ENCODE results near the gene EPM2A. TPM values are rescaled to one million over a fixed set of nuclear protein-coding genes. Genes with fewer than 3 reads are reported as not detected.

EPM2A gene
- total and polyA plus RNA-seq, 2 donors (not counting 3 experiments of a cell fraction or from before 2014, with no cell fraction given), result 3.1 to 4.8 TPM

DNA sequence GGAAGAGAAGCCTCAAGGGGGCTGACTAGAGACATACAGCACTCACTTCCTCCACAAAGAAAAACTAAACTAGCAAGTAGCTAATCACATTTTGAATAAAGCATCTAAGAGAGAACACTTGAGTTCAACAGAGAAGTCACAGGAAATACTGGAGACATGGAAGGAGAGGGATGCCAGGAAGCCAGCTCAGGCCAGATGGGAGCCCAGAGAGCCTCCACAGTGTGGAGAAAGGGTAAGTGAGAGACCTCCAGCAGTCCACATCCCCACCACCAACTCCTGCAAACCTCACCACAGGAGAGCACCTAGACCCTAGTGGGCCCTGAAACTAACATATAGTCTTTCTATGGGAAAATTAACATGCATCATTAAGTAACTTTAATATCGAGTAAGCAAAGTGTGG is 79.2 kb downstream of the EPM2A start:
- ChIA-PET CTCF (interaction anchor here (0.6 to 4.2 kb wide), 8 partner anchors 13 to 49 kb away, joined by 3 to 17 read pairs (median 3); no protein-coding TSS in a partner anchor), POLR2A (no interaction called here)
- no peak overlapping the region for H3K4me2 ChIP-seq (ENCODE audit: insufficient read depth, low read length)
- no peak overlapping the region for H3K4me3 ChIP-seq (replicated peaks in 1 of 3; ENCODE audit: insufficient read depth in 1 of 3, low read depth in 1 of 3, low read length in 3 of 3)
- H3K9me3 ChIP-seq (replicated peaks; ENCODE audit: control insufficient read depth, insufficient read depth, low read length), result no peaks in the 10 kb centered on the region
- dilution Hi-C loops (cut with MboI; ENCODE audit: extremely low pct_ligation_motif_present, low sequenced_read_pairs) (no loop called here), intact Hi-C loops (cut with micrococcal nuclease) (no loop called here)
- peak; percentile 8 for DNase-seq (ENCODE audit: low read depth, low spot score)
- H3K27me3 ChIP-seq (ENCODE audit: control insufficient read depth in 2 of 2, insufficient read depth in 2 of 2, low read length in 2 of 2), result no peaks in the 10 kb centered on the region
- TF ChIP-seq, protein P1, sequence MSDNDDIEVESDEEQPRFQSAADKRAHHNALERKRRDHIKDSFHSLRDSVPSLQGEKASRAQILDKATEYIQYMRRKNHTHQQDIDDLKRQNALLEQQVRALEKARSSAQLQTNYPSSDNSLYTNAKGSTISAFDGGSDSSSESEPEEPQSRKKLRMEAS (IDR thresholded peaks at IDR 0.05; ENCODE audit: insufficient read depth, insufficient read length), result no peak
- no peak for TF ChIP-seq FOS (IDR thresholded peaks at IDR 0.05; ENCODE audit: borderline replicate concordance, insufficient read depth, low read length)
- TF ChIP-seq JUN (IDR thresholded peaks at IDR 0.05; ENCODE audit: borderline replicate concordance, insufficient read depth, insufficient read length, low read depth), result no peak
- TF ChIP-seq POLR2AphosphoS5 (IDR thresholded peaks at IDR 0.05; ENCODE audit: insufficient read depth, low read depth, low read length), result no peak
- no peak for TF ChIP-seq POLR2A (IDR thresholded peaks at IDR 0.05; ENCODE audit: low read depth, low read length)
- TF ChIP-seq EZH2 (IDR thresholded peaks at IDR 0.05; ENCODE audit: borderline replicate concordance, low read depth, low read length, severe bottlenecking), result no peak
- peaks cover 7% of the 10 kb centered on the region for H3K4me1 ChIP-seq (ENCODE audit: control insufficient read depth, extremely low read depth, insufficient read depth, low read length)
- no TSS peak for BruUV-seq (replicated peaks)
- H3K9ac ChIP-seq (replicated peaks; ENCODE audit: extremely low read depth, insufficient read depth, low read length), result no peak overlapping the region
- H2AFZ ChIP-seq (ENCODE audit: low read depth, low read length), result peak overlapping the region; percentile 88
- no peaks in the 10 kb centered on the region for H4K20me1 ChIP-seq (replicated peaks; ENCODE audit: control insufficient read depth, extremely low read depth, insufficient read depth, low read length)
- no peak for FAIRE-seq
- no peaks in the 10 kb centered on the region for H3K9me1 ChIP-seq (replicated peaks; ENCODE audit: control insufficient read depth, extremely low read depth, insufficient read depth, low read length)
- H3K27ac ChIP-seq (ENCODE audit: insufficient read depth, low read depth, low read length), result peak overlapping the region; percentile 18
- no peaks in the 10 kb centered on the region for H3K36me3 ChIP-seq (ENCODE audit: control insufficient read depth in 2 of 2, extremely low read depth in 1 of 2, insufficient read depth in 2 of 2, low read length in 2 of 2)
- no peaks in the 10 kb centered on the region for H3K79me2 ChIP-seq (ENCODE audit: control insufficient read depth, insufficient read depth, low read length)

DNA sequence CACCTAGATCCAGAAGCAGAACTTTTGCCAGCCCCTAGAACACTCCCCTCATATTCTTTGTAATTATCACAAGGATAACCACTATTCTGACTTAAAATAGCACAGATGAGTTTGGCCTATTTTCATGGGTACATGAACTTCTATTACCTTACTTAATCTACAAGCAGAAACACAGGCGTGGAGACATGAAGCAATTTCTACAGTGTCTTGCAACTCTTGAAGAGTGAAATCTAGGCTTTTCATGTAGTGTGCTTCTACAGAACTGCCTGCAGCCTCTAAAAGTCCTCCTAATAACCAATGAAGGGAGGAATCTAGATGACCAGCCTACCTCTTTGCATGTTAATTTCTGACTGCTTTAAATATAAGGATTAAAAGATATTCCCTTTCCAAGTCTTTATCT is 82.7 kb downstream of the EPM2A start:
- BruUV-seq (replicated peaks), result no TSS peak
- Histone ChIP-seq H3K4me2 (ENCODE audit: insufficient read depth, low read length) (no peak overlapping the region), H3K27ac (ENCODE audit: insufficient read depth, low read depth, low read length) (no peak overlapping the region), H3K9me1 (replicated peaks; ENCODE audit: control insufficient read depth, extremely low read depth, insufficient read depth, low read length) (no peaks in the 10 kb centered on the region), H3K79me2 (ENCODE audit: control insufficient read depth, insufficient read depth, low read length) (no peaks in the 10 kb centered on the region), H3K4me1 (ENCODE audit: control insufficient read depth, extremely low read depth, insufficient read depth, low read length) (peaks cover 7% of the 10 kb centered on the region), H3K4me3 (replicated peaks in 1 of 3; ENCODE audit: insufficient read depth in 1 of 3, low read depth in 1 of 3, low read length in 3 of 3) (no peak overlapping the region), H3K9me3 (replicated peaks; ENCODE audit: control insufficient read depth, insufficient read depth, low read length) (no peaks in the 10 kb centered on the region), H4K20me1 (replicated peaks; ENCODE audit: control insufficient read depth, extremely low read depth, insufficient read depth, low read length) (no peaks in the 10 kb centered on the region), H2AFZ (ENCODE audit: low read depth, low read length) (no peak overlapping the region), H3K9ac (replicated peaks; ENCODE audit: extremely low read depth, insufficient read depth, low read length) (no peak overlapping the region), H3K36me3 (ENCODE audit: control insufficient read depth in 2 of 2, extremely low read depth in 1 of 2, insufficient read depth in 2 of 2, low read length in 2 of 2) (no peaks in the 10 kb centered on the region), H3K27me3 (ENCODE audit: control insufficient read depth in 2 of 2, insufficient read depth in 2 of 2, low read length in 2 of 2) (no peaks in the 10 kb centered on the region)
- DNase-seq (ENCODE audit: low read depth, low spot score) (no peak), FAIRE-seq (no peak)
- intact Hi-C loops (cut with micrococcal nuclease), result no loop called here
- dilution Hi-C loops (cut with MboI; ENCODE audit: extremely low pct_ligation_motif_present, low sequenced_read_pairs), result no loop called here
- ChIA-PET POLR2A (no interaction called here), CTCF (interaction anchor here (4.3 kb wide), 1 partner anchor 19 kb away, joined by 29 read pairs; no protein-coding TSS in a partner anchor)
- TF ChIP-seq GATA2 (IDR thresholded peaks at IDR 0.05; ENCODE audit: insufficient read depth, insufficient read length, low read depth, low read length) (no peak), POLR2AphosphoS5 (IDR thresholded peaks at IDR 0.05; ENCODE audit: insufficient read depth, low read depth, low read length) (no peak), POLR2A (IDR thresholded peaks at IDR 0.05; ENCODE audit: low read depth, low read length) (no peak), JUN (IDR thresholded peaks at IDR 0.05; ENCODE audit: borderline replicate concordance, insufficient read depth, insufficient read length, low read depth) (no peak), EZH2 (IDR thresholded peaks at IDR 0.05; ENCODE audit: borderline replicate concordance, low read depth, low read length, severe bottlenecking) (no peak), MYC (IDR thresholded peaks at IDR 0.05; ENCODE audit: low read depth, low read length) (no peak), FOS (IDR thresholded peaks at IDR 0.05; ENCODE audit: borderline replicate concordance, insufficient read depth, low read length) (no peak)
- TF ChIP-seq, protein P1 (IDR thresholded peaks at IDR 0.05; ENCODE audit: insufficient read depth, insufficient read length), result no peak
- TF ChIP-seq, protein P2, sequence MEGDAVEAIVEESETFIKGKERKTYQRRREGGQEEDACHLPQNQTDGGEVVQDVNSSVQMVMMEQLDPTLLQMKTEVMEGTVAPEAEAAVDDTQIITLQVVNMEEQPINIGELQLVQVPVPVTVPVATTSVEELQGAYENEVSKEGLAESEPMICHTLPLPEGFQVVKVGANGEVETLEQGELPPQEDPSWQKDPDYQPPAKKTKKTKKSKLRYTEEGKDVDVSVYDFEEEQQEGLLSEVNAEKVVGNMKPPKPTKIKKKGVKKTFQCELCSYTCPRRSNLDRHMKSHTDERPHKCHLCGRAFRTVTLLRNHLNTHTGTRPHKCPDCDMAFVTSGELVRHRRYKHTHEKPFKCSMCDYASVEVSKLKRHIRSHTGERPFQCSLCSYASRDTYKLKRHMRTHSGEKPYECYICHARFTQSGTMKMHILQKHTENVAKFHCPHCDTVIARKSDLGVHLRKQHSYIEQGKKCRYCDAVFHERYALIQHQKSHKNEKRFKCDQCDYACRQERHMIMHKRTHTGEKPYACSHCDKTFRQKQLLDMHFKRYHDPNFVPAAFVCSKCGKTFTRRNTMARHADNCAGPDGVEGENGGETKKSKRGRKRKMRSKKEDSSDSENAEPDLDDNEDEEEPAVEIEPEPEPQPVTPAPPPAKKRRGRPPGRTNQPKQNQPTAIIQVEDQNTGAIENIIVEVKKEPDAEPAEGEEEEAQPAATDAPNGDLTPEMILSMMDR (IDR thresholded peaks at IDR 0.05; ENCODE audit: extremely low read depth in 1 of 2, insufficient read depth in 1 of 2, low read depth in 1 of 2, low read length in 2 of 2), result no peak
